ENCODE results near the gene PIGT. TPM values are rescaled to one million over a fixed set of nuclear protein-coding genes. Genes with fewer than 3 reads are reported as not detected.

PIGT gene
- total RNA-seq, 2 experiments from 2014 or later: 89.2 to 104 TPM

- H3K4me3 ChIP-seq (ENCODE audit: low read depth, low read length, poor library complexity, severe bottlenecking): no peak overlapping the region
- ChIA-PET CTCF (ENCODE audit: unreplicated experiment) (no interaction called here), POLR2A (interaction anchor here (0.7 to 1.1 kb wide), 2 partner anchors 15 to 430 kb away, joined by 3 read pairs; no protein-coding TSS in a partner anchor)
- H3K4me1 ChIP-seq (ENCODE audit: insufficient read depth, low read length, poor library complexity, severe bottlenecking): no peaks in the 10 kb centered on the region
- no TSS peak for BruUV-seq (replicated peaks)
- no peak overlapping the region for H2AFZ ChIP-seq (ENCODE audit: low read length)
- DNase-seq (ENCODE audit: low spot score): no peak
- H3K36me3 ChIP-seq (ENCODE audit: insufficient read depth, low read length): no peaks in the 10 kb centered on the region
- H3K9me3 ChIP-seq (ENCODE audit: low read length): no peaks in the 10 kb centered on the region; the same call in 1 of the 2 replicates
- H3K4me2 ChIP-seq (ENCODE audit: low read length): no peak overlapping the region
- no peaks in the 10 kb centered on the region for H3K9me2 ChIP-seq (ENCODE audit: insufficient read depth, low read length)
- TF ChIP-seq CTCF (conservative IDR thresholded peaks at IDR 0.05; ENCODE audit: low read length): no peak
- TF ChIP-seq EZH2phosphoT487 (IDR thresholded peaks at IDR 0.05; ENCODE audit: borderline replicate concordance, low read depth, low read length): no peak
- intact Hi-C loops (cut with micrococcal nuclease; ENCODE audit: unreplicated experiment): no loop called here
- no peak overlapping the region for H3K27ac ChIP-seq (ENCODE audit: low read depth, low read length, poor library complexity, severe bottlenecking)
- no peaks in the 10 kb centered on the region for H3K79me2 ChIP-seq (ENCODE audit: insufficient read depth, low read depth, low read length)
- no peaks in the 10 kb centered on the region for H4K20me1 ChIP-seq (ENCODE audit: insufficient read depth, low read length)
These were observed 25.0 kb upstream of the PIGT start for GRCh38 chr20:45390931-45391330.

DNA sequence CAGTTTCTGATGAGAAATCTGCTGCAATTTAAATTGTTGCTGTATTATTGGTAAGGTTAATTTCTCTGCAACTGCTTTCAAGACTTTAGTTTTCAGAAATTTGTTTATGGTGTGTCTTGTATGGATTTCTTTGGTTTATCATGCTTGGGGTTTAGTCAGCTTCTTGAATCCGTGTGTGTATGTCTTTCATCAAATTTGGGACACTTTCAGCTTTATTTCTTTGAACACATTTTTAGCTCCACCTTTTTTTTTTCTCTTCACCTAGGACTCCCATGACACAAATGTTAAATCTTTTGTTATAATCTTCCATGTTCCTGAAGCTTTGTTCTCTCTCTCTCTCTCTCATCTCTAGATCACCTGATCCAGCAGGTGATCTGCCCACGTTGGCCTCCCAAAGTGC lies 24.4 kb upstream of the PIGT start:
- Histone ChIP-seq H3K4me1 (ENCODE audit: insufficient read depth, low read length, poor library complexity, severe bottlenecking) (no peaks in the 10 kb centered on the region), H2AFZ (ENCODE audit: low read length) (no peak overlapping the region), H3K9me2 (ENCODE audit: insufficient read depth, low read length) (no peaks in the 10 kb centered on the region), H3K9me3 (ENCODE audit: low read length) (no peaks in the 10 kb centered on the region; the same call in 1 of the 2 replicates), H3K4me3 (ENCODE audit: low read depth, low read length, poor library complexity, severe bottlenecking) (no peak overlapping the region), H3K4me2 (ENCODE audit: low read length) (no peak overlapping the region), H3K36me3 (ENCODE audit: insufficient read depth, low read length) (no peaks in the 10 kb centered on the region), H3K79me2 (ENCODE audit: insufficient read depth, low read depth, low read length) (no peaks in the 10 kb centered on the region), H3K27ac (ENCODE audit: low read depth, low read length, poor library complexity, severe bottlenecking) (no peak overlapping the region), H4K20me1 (ENCODE audit: insufficient read depth, low read length) (no peaks in the 10 kb centered on the region)
- no TSS peak for BruUV-seq (replicated peaks)
- intact Hi-C loops (cut with micrococcal nuclease; ENCODE audit: unreplicated experiment): no loop called here
- ChIA-PET CTCF (ENCODE audit: unreplicated experiment) (no interaction called here), POLR2A (interaction anchor here (0.7 to 1.1 kb wide), 2 partner anchors 16 to 431 kb away, joined by 3 read pairs; no protein-coding TSS in a partner anchor)
- TF ChIP-seq CTCF (conservative IDR thresholded peaks at IDR 0.05; ENCODE audit: low read length): no peak
- no peak for TF ChIP-seq EZH2phosphoT487 (IDR thresholded peaks at IDR 0.05; ENCODE audit: borderline replicate concordance, low read depth, low read length)
- DNase-seq (ENCODE audit: low spot score): no peak

DNA sequence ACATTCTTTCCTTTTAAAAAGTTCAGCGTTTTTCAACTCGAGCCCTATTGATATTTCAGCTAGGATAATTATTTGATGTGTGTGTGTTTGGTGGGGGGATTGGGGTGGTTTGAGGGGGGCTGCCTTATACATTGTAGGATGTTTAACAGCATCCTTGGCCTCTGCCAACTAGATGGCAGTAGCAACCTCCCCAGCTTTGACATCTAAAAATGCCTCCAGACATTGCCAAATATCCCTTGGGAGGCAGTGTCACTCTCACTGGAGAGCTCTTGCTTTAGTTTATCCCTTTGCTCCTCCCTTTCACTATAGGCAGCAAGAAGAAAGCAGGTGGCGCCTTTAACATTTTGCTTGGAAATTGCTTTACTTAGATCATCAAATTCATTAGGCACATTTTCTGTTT lies 23.2 kb upstream of the PIGT start:
- Histone ChIP-seq H2AFZ (ENCODE audit: low read length) (no peak overlapping the region), H3K4me1 (ENCODE audit: insufficient read depth, low read length, poor library complexity, severe bottlenecking) (no peaks in the 10 kb centered on the region), H3K4me3 (ENCODE audit: low read depth, low read length, poor library complexity, severe bottlenecking) (no peak overlapping the region), H3K9me3 (ENCODE audit: low read length) (no peaks in the 10 kb centered on the region), H3K36me3 (ENCODE audit: insufficient read depth, low read length) (no peaks in the 10 kb centered on the region), H3K79me2 (ENCODE audit: insufficient read depth, low read depth, low read length) (no peaks in the 10 kb centered on the region), H3K27ac (ENCODE audit: low read depth, low read length, poor library complexity, severe bottlenecking) (no peak overlapping the region), H3K4me2 (ENCODE audit: low read length) (no peak overlapping the region), H3K9me2 (ENCODE audit: insufficient read depth, low read length) (no peaks in the 10 kb centered on the region), H4K20me1 (ENCODE audit: insufficient read depth, low read length) (no peaks in the 10 kb centered on the region)
- POLR2A ChIA-PET: interaction anchor here (0.6 kb wide), 3 partner anchors 15 to 66 kb away, joined by 4 to 7 read pairs (median 6); no protein-coding TSS in a partner anchor
- CTCF ChIA-PET (ENCODE audit: unreplicated experiment): interaction anchor here (0.6 kb wide), 1 partner anchor 16 kb away, joined by 3 read pairs; no protein-coding TSS in a partner anchor
- peak; percentile 32; the same call in 1 of the 2 replicates for TF ChIP-seq CTCF (conservative IDR thresholded peaks at IDR 0.05; ENCODE audit: low read length)
- no peak for TF ChIP-seq EZH2phosphoT487 (IDR thresholded peaks at IDR 0.05; ENCODE audit: borderline replicate concordance, low read depth, low read length)
- DNase-seq (ENCODE audit: low spot score): no peak
- BruUV-seq (replicated peaks): no TSS peak
- intact Hi-C loops (cut with micrococcal nuclease; ENCODE audit: unreplicated experiment): no loop called here
